NK-92 (cell line): Measurements from ENCODE around the gene CHAD.

Experiments used
- DNase-seq: peaks from one replicate; lab custom pipeline; 2025; ENCODE audit not compliant: unreplicated experiment; lab: John Stamatoyannopoulos, UW

Gene CHAD

GRCh38 chr17:50495217-50495823, 26.6 kb upstream of the CHAD start:
- no peak for DNase-seq

- no peak for DNase-seq
Observed at GRCh38 chr17:50493744-50494143, 25.1 kb upstream of the CHAD start.

GRCh38 chr17:50492214-50492613, 23.5 kb upstream of the CHAD start:
- no peak for DNase-seq

GRCh38 chr17:50491505-50491904, 22.8 kb upstream of the CHAD start:
- DNase-seq = no peak

- no peak for DNase-seq
Observed at GRCh38 chr17:50488880-50489279, 20.2 kb upstream of the CHAD start.

- no peak for DNase-seq
Observed at GRCh38 chr17:50487213-50488096, 18.8 kb upstream of the CHAD start.

- DNase-seq = no peak
Observed at GRCh38 chr17:50484386-50485155, 15.9 kb upstream of the CHAD start.

GRCh38 chr17:50483266-50483665, 14.6 kb upstream of the CHAD start:
- no peak for DNase-seq

- no peak for DNase-seq
Observed at GRCh38 chr17:50482516-50482915, 13.8 kb upstream of the CHAD start.

- DNase-seq = no peak
Observed at GRCh38 chr17:50482110-50482509, 13.4 kb upstream of the CHAD start.

GRCh38 chr17:50481648-50482047, 13.0 kb upstream of the CHAD start:
- no peak for DNase-seq

GRCh38 chr17:50480854-50481490, 12.3 kb upstream of the CHAD start:
- no peak for DNase-seq

GRCh38 chr17:50480142-50480764, 11.6 kb upstream of the CHAD start:
- DNase-seq = no peak

- no peak for DNase-seq
Observed at GRCh38 chr17:50479522-50480141, 11.0 kb upstream of the CHAD start.

- no peak for DNase-seq
Observed at GRCh38 chr17:50478391-50479381, 10.0 kb upstream of the CHAD start, which contains the start of gene RSAD1. RSAD1 (plus strand) TSS chr17:50478860; CDS start chr17:50478885, 25 bp downstream.

GRCh38 chr17:50477976-50478375, 9.3 kb upstream of the CHAD start:
- DNase-seq = no peak

GRCh38 chr17:50476545-50477315, 8.1 kb upstream of the CHAD start:
- DNase-seq = no peak
